PC-9 (cell line): Measurements from ENCODE around the gene SLC45A3. TPM values are rescaled to one million over a fixed set of nuclear protein-coding genes. Genes with fewer than 3 reads are reported as not detected.

Experiments used
- BruUV-seq: library from RNA; stranded (reverse); fragments of 400-500 nt; replicated peaks from 2 replicates; lab custom pipeline; 2021; lab: Mats Ljungman, UMichigan
- CTCF ChIA-PET: fragments of 300-600 bp; sonication (Branson Sonifier 250); formaldehyde crosslinking; loops from one replicate; lab custom pipeline; 2022; ENCODE audit warnings: antibody characterized with exemption; lab: Charles Lee
- POLR2A ChIA-PET: fragments of 300-600 bp; sonication (Branson Sonifier 250); formaldehyde crosslinking; loops from one replicate; lab custom pipeline; 2022; ENCODE audit warnings: antibody characterized with exemption; ENCODE audit not compliant: unreplicated experiment; lab: Charles Lee
- DNase-seq, 2 experiments: peaks; one replicate each; pipeline versions ENCODE4 v3.0.0 to v3.0.0-alpha.2; 2015 to 2022; ENCODE audit warnings: mixed read lengths in 1 of 2
- H2AFZ ChIP-seq: fragments of 200-600 bp; sonication (generic); 2 replicates; pipeline ENCODE4 v1.8.1; 2017; ENCODE audit warnings: antibody characterized with exemption
- H3F3A ChIP-seq: fragments of 200-600 bp; sonication (generic); 2 replicates; pipeline ENCODE4 v1.8.1; 2017; ENCODE audit warnings: antibody characterized with exemption, mild to moderate bottlenecking, low read depth; ENCODE audit not compliant: insufficient read depth
- H3K27ac ChIP-seq: fragments of 200-600 bp; sonication (generic); 2 replicates; pipeline ENCODE4 v1.6.1; 2016; ENCODE audit warnings: mixed run types
- H3K27me3 ChIP-seq: fragments of 200-600 bp; sonication (generic); 2 replicates; pipeline ENCODE4 v1.6.1; 2016; ENCODE audit warnings: low read depth, mixed run types; ENCODE audit not compliant: insufficient read depth
- H3K36me3 ChIP-seq: fragments of 200-600 bp; sonication (generic); 2 replicates; pipeline ENCODE4 v1.6.1; 2016; ENCODE audit warnings: low read depth, mixed run types
- H3K4me1 ChIP-seq: fragments of 200-600 bp; sonication (generic); replicated peaks from 2 replicates; pipeline ENCODE4 v1.6.1; 2016; ENCODE audit warnings: mixed run types; ENCODE audit not compliant: insufficient read depth
- H3K4me2 ChIP-seq: fragments of 200-600 bp; sonication (generic); 2 replicates; pipeline ENCODE4 v1.6.1; 2017; ENCODE audit warnings: mixed run types
- H3K4me3 ChIP-seq: fragments of 200-600 bp; sonication (generic); 2 replicates; pipeline ENCODE4 v1.6.1; 2016; ENCODE audit warnings: mixed run types
- H3K79me2 ChIP-seq: fragments of 200-600 bp; sonication (generic); 2 replicates; pipeline ENCODE4 v1.6.1; 2017; ENCODE audit warnings: low read depth, mixed run types
- H3K9me2 ChIP-seq: fragments of 200-600 bp; sonication (generic); 2 replicates; pipeline ENCODE4 v1.8.1; 2017; ENCODE audit warnings: mild to moderate bottlenecking; ENCODE audit not compliant: insufficient read depth
- H3K9me3 ChIP-seq: fragments of 200-600 bp; sonication (generic); 2 replicates; pipeline ENCODE4 v1.8.1; 2016; ENCODE audit warnings: low read depth; ENCODE audit not compliant: insufficient read depth
- H4K20me1 ChIP-seq: fragments of 200-600 bp; sonication (generic); 2 replicates; pipeline ENCODE4 v1.8.1; 2017; ENCODE audit not compliant: insufficient read depth
- EZH2 ChIP-seq: fragments of 200-600 bp; sonication (generic); IDR thresholded peaks from 2 replicates; pipeline ENCODE4 v1.8.0; 2017; ENCODE audit warnings: antibody characterized with exemption, low read depth
- intact Hi-C: fragments of 100-400 bp; cut with micrococcal nuclease; formaldehyde crosslinking; loops from one replicate; pipeline ENCODE4 v1.10.0; 2022; ENCODE audit not compliant: unreplicated experiment
- total RNA-seq: library from RNA; stranded (reverse); gene quantifications from 2 replicates; pipeline ENCODE4 v1.2.3, GENCODE V29; 2021
- TF ChIP-seq, protein P1 (sequence below): fragments of 200-600 bp; sonication (generic); conservative IDR thresholded peaks from 2 replicates; pipeline ENCODE4 v1.6.1; 2017; ENCODE audit warnings: mixed run types, antibody characterized with exemption, mild to moderate bottlenecking, moderate library complexity

SLC45A3 gene
- total RNA-seq, 1 experiment from 2014 or later, result 19.9 TPM

DNA sequence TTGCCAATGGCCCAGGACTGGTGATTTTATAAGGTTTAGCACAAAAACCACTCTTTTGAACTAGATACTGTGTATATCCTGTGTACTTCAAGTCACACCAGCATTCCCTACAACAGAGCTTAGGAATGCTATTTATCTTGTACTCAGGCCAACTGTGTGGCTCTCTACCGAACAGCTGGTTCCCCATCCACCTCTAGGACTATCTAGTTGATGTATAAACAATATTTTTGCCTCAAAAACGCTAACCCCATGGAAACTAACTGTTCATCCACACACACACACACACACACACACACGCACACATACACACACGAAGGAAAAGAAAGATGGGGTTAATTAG, 28.7 kb upstream of the SLC45A3 start:
- POLR2A ChIA-PET, result no interaction called here
- intact Hi-C loops, result no loop called here
- Histone ChIP-seq H3K79me2 (no peaks in the 10 kb centered on the region), H3K4me3 (no peak overlapping the region), H3K27me3 (no peaks in the 10 kb centered on the region), H3K9me2 (no peaks in the 10 kb centered on the region), H2AFZ (no peak overlapping the region), H3K4me2 (no peak overlapping the region), H4K20me1 (no peaks in the 10 kb centered on the region), H3K9me3 (no peaks in the 10 kb centered on the region), H3F3A (peaks cover 50% of the 10 kb centered on the region), H3K4me1 (no peaks in the 10 kb centered on the region), H3K27ac (no peak overlapping the region), H3K36me3 (peaks cover 12% of the 10 kb centered on the region)
- no TSS peak for BruUV-seq
- no peak for TF ChIP-seq EZH2
- TF ChIP-seq, protein P1, sequence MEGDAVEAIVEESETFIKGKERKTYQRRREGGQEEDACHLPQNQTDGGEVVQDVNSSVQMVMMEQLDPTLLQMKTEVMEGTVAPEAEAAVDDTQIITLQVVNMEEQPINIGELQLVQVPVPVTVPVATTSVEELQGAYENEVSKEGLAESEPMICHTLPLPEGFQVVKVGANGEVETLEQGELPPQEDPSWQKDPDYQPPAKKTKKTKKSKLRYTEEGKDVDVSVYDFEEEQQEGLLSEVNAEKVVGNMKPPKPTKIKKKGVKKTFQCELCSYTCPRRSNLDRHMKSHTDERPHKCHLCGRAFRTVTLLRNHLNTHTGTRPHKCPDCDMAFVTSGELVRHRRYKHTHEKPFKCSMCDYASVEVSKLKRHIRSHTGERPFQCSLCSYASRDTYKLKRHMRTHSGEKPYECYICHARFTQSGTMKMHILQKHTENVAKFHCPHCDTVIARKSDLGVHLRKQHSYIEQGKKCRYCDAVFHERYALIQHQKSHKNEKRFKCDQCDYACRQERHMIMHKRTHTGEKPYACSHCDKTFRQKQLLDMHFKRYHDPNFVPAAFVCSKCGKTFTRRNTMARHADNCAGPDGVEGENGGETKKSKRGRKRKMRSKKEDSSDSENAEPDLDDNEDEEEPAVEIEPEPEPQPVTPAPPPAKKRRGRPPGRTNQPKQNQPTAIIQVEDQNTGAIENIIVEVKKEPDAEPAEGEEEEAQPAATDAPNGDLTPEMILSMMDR, result no peak
- no peak for DNase-seq
- CTCF ChIA-PET, result interaction anchor here (0.6 to 6.0 kb wide), 2 partner anchors 20 to 50 kb away, joined by 4 to 96 read pairs; no protein-coding TSS in a partner anchor

DNA sequence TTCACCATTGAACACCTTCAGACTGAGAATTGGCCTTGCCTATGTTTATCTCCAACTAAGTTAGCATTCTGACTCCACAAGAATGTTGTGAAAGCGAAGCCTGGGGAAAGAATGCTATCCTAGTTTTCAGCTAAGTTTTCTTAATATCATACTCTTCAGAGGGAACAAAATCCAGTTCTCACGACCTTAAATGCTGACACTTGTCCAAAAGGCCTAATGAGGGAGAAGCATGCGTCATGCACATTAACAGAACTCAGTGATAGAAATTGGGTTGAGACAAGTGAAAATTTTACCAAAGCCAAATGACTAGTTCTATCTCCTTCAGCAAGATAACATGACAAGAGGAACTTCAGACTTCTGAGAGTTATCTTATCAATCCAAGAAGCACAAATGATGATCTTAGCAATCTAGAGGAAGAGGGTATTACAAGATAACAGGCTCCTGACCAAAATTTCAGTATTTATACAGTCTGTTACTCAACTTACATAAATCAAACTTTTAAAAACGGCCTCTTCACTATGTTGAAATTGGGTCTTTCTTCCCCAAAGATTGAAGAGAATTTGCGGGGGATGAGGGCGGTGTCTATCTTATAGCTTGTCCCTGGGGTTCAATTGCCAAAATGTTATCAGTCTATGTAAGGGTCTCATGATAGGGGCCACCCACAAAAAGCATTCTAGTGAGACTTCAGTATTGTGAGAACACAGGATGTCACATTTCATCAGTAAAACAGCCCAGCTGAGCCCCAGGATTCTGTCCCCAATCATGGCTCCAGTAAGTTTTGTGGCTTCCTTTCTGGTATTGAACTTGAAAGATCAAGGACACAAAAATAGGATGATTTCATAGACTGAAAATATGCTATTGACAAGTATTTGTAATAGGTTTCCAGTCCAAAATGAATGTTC, 26.5 kb upstream of the SLC45A3 start:
- BruUV-seq, result no TSS peak

GRCh38 chr1:205704903-205705302, 24.6 kb upstream of the SLC45A3 start:
- no peaks in the 10 kb centered on the region for H3K4me1 ChIP-seq
- peaks cover 14% of the 10 kb centered on the region for H3K36me3 ChIP-seq
- no peak overlapping the region for H3K27ac ChIP-seq
- BruUV-seq, result no TSS peak
- ChIA-PET POLR2A (interaction anchor here (0.5 kb wide), 1 partner anchor 19 kb away, joined by 3 read pairs; no protein-coding TSS in a partner anchor), CTCF (no interaction called here)
- no peaks in the 10 kb centered on the region for H3K9me3 ChIP-seq
- no peak overlapping the region for H3K4me2 ChIP-seq
- DNase-seq, result no peak
- H3K4me3 ChIP-seq, result no peak overlapping the region
- TF ChIP-seq, protein P1, result no peak
- TF ChIP-seq EZH2, result no peak
- H3K79me2 ChIP-seq, result no peaks in the 10 kb centered on the region
- H3K27me3 ChIP-seq, result no peaks in the 10 kb centered on the region
- no peaks in the 10 kb centered on the region for H4K20me1 ChIP-seq
- H2AFZ ChIP-seq, result no peak overlapping the region
- no peaks in the 10 kb centered on the region for H3K9me2 ChIP-seq
- intact Hi-C loops, result no loop called here
- H3F3A ChIP-seq, result peaks cover 23% of the 10 kb centered on the region; the same call in 1 of the 2 replicates

More for the DNA sequence above, 26.5 kb upstream of the SLC45A3 start:
- no peak overlapping the region for H3K4me3 ChIP-seq
- intact Hi-C loops, result no loop called here
- H4K20me1 ChIP-seq, result no peaks in the 10 kb centered on the region
- no peak overlapping the region for H2AFZ ChIP-seq
- POLR2A ChIA-PET, result no interaction called here
- no peaks in the 10 kb centered on the region for H3K9me3 ChIP-seq
- H3K36me3 ChIP-seq, result peaks cover 15% of the 10 kb centered on the region
- H3K9me2 ChIP-seq, result no peaks in the 10 kb centered on the region
- peaks cover 33% of the 10 kb centered on the region for H3F3A ChIP-seq
- TF ChIP-seq, protein P1, result no peak
- no peak for TF ChIP-seq EZH2
- H3K79me2 ChIP-seq, result no peaks in the 10 kb centered on the region
- no peaks in the 10 kb centered on the region for H3K27me3 ChIP-seq
- H3K4me1 ChIP-seq, result no peaks in the 10 kb centered on the region
- no peak overlapping the region for H3K27ac ChIP-seq
- DNase-seq, result no peak
- no peak overlapping the region for H3K4me2 ChIP-seq
- CTCF ChIA-PET, result interaction anchor here (6.0 kb wide), 1 partner anchor 48 kb away, joined by 96 read pairs; no protein-coding TSS in a partner anchor
